GM12874 (cell line): Measurements from ENCODE around the gene SETBP1.

Experiments
- TF ChIP-seq, protein P1 (sequence below): IDR thresholded peaks from 2 replicates; pipeline ENCODE4 v1.5.1; 2011; ENCODE audit warnings: low read depth, mild to moderate bottlenecking, control low read depth, low read length, moderate library complexity; ENCODE audit not compliant: insufficient read depth

The SETBP1 gene

GRCh38 chr18:44915661-44916060, 235.0 kb downstream of the SETBP1 start:
- TF ChIP-seq, protein P1, sequence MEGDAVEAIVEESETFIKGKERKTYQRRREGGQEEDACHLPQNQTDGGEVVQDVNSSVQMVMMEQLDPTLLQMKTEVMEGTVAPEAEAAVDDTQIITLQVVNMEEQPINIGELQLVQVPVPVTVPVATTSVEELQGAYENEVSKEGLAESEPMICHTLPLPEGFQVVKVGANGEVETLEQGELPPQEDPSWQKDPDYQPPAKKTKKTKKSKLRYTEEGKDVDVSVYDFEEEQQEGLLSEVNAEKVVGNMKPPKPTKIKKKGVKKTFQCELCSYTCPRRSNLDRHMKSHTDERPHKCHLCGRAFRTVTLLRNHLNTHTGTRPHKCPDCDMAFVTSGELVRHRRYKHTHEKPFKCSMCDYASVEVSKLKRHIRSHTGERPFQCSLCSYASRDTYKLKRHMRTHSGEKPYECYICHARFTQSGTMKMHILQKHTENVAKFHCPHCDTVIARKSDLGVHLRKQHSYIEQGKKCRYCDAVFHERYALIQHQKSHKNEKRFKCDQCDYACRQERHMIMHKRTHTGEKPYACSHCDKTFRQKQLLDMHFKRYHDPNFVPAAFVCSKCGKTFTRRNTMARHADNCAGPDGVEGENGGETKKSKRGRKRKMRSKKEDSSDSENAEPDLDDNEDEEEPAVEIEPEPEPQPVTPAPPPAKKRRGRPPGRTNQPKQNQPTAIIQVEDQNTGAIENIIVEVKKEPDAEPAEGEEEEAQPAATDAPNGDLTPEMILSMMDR, result no peak

GRCh38 chr18:44916429-44917207, 235.9 kb downstream of the SETBP1 start:
- TF ChIP-seq, protein P1, result no peak

- TF ChIP-seq, protein P1, result no peak
Measured at GRCh38 chr18:44917216-44918141, 236.8 kb downstream of the SETBP1 start.

- TF ChIP-seq, protein P1, result no peak
Measured at GRCh38 chr18:44918142-44918476, 237.4 kb downstream of the SETBP1 start.

DNA sequence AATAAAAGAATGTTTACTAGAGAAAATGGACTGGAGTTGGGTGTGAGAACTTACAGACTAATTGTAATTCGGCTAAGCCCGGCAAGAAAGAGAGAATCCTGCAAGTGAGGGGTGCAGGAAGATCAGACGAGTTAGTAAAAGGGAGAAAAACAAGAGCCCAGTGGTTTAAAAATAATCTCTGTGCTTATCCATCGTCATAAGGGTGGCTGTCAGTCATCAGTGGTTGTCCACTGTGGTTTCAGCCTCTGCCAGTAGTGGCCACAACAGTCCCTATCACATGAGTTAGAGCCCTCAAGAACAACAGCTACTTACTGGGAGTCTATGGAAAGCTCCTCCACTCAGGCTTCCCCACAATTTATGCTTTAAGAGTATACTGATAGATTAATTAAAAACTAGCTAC, 239.8 kb downstream of the SETBP1 start:
- TF ChIP-seq, protein P1, result no peak

GRCh38 chr18:44921974-44922373, 241.3 kb downstream of the SETBP1 start:
- TF ChIP-seq, protein P1, result no peak

DNA sequence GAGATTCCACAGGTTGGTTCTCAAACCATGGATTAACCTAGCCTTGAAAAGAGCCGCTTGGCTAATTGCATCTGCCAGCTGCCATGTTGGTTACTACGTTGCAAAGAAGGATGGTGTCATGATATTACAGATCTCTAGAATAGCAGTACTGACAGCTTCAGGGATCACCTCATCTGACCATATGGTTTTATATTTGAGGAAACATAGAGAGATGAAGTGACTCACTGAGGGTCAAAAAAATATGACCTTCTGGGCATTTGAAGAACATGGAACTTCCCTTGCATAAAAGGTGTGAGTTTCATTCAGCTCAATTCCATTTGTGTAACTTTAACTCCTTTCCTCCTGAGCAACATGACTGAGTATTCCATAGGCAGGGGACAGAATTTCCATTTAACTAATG, 242.3 kb downstream of the SETBP1 start:
- TF ChIP-seq, protein P1, result no peak
